K562 (cell line): Measurements from ENCODE around the gene CPNE6. TPM values are rescaled to one million over a fixed set of nuclear protein-coding genes. Genes with fewer than 3 reads are reported as not detected.

Experiments
- CHD2 ChIP-seq: IDR thresholded peaks from 2 replicates; pipeline ENCODE4 v1.6.1; 2011; ENCODE audit warnings: low read depth, low read length
- ELF1 ChIP-seq: fragments of 200-800 bp; sonication (Bioruptor generic); IDR thresholded peaks from 2 replicates; pipeline ENCODE4 v1.6.1; 2016; ENCODE audit warnings: missing genetic modification characterization, missing compliant biosample characterization
- ERF ChIP-seq: fragments of 450-650 bp; formaldehyde crosslinking; IDR thresholded peaks from 2 replicates; pipeline ENCODE4 v1.4.0; 2020; ENCODE audit warnings: mild to moderate bottlenecking, mixed read lengths
- ETV5 ChIP-seq: sonication (generic); formaldehyde crosslinking; IDR thresholded peaks from 2 replicates; pipeline ENCODE4 v1.4.0; 2020; ENCODE audit warnings: low read depth, mild to moderate bottlenecking, missing genetic modification reagents
- HEY1 ChIP-seq: fragments of 250-450 bp; sonication (Bioruptor Pico); IDR thresholded peaks from 2 replicates; pipeline ENCODE4 v1.5.0; 2020; ENCODE audit warnings: mild to moderate bottlenecking, moderate library complexity, borderline replicate concordance
- HMGN3 ChIP-seq: IDR thresholded peaks from 2 replicates; pipeline ENCODE4 v1.6.1; 2011; ENCODE audit warnings: borderline replicate concordance, low read depth, mild to moderate bottlenecking, mixed read lengths, low read length; ENCODE audit not compliant: insufficient read length; ENCODE audit errors: extremely low read depth
- MLLT1 ChIP-seq, 2 experiments: fragments of 450-650 bp; IDR thresholded peaks; 2 replicates each; pipeline ENCODE4 v1.6.1; 2016
- NCOA4 ChIP-seq: fragments of 450-650 bp; IDR thresholded peaks from 2 replicates; pipeline ENCODE4 v1.6.1; 2018; ENCODE audit warnings: mild to moderate bottlenecking; ENCODE audit not compliant: partially characterized antibody
- NR2C1 ChIP-seq, 2 experiments: fragments of 450-650 bp; IDR thresholded peaks; 2 replicates each; pipeline ENCODE4 v1.6.1; 2017; ENCODE audit warnings: mild to moderate bottlenecking in 2 of 2, antibody characterized with exemption in 1 of 2, inconsistent platforms in 1 of 2, missing compliant biosample characterization in 1 of 2, missing genetic modification characterization in 1 of 2
- PCBP1 ChIP-seq: fragments of 200-400 bp; formaldehyde crosslinking; IDR thresholded peaks from 2 replicates; pipeline ENCODE4 v1.6.1; 2018; ENCODE audit warnings: mild to moderate bottlenecking, low read depth, low read length; ENCODE audit not compliant: poor library complexity, severe bottlenecking
- PRMT5 ChIP-seq: sonication (generic); formaldehyde crosslinking; IDR thresholded peaks from 2 replicates; pipeline ENCODE4 v1.5.0; 2020; ENCODE audit warnings: missing genetic modification reagents
- RUNX1 ChIP-seq: sonication (generic); IDR thresholded peaks from 2 replicates; pipeline ENCODE4 v1.6.1; 2016; ENCODE audit warnings: antibody characterized with exemption, low read depth
- SIN3B ChIP-seq: fragments of 450-650 bp; IDR thresholded peaks from 2 replicates; pipeline ENCODE4 v1.6.1; 2017; ENCODE audit warnings: low read depth, mild to moderate bottlenecking, moderate library complexity
- SIX5 ChIP-seq, 2 experiments: IDR thresholded peaks; 2 replicates each; pipeline ENCODE4 v1.6.1; 2011; ENCODE audit warnings: low read length in 2 of 2, borderline replicate concordance in 1 of 2, low read depth in 1 of 2, mild to moderate bottlenecking in 1 of 2, moderate library complexity in 1 of 2; ENCODE audit not compliant: insufficient read depth in 1 of 2
- SNRNP70 ChIP-seq: fragments of 200-400 bp; formaldehyde crosslinking; optimal IDR thresholded peaks from 2 replicates; pipeline ENCODE3; 2017; ENCODE audit warnings: low read depth, low read length
- TRIM24 ChIP-seq, 2 experiments: fragments of 450-650 bp; IDR thresholded peaks; 2 replicates each; pipeline ENCODE4 v1.6.1; 2016
- U2AF1 ChIP-seq: fragments of 200-400 bp; formaldehyde crosslinking; optimal IDR thresholded peaks from 2 replicates; pipeline ENCODE3; 2017; ENCODE audit warnings: mild to moderate bottlenecking, low read depth, low read length, moderate library complexity
- U2AF2 ChIP-seq: fragments of 200-400 bp; formaldehyde crosslinking; optimal IDR thresholded peaks from 2 replicates; pipeline ENCODE3; 2017; ENCODE audit warnings: low read depth, mild to moderate bottlenecking, low read length
- XRCC4 ChIP-seq: IDR thresholded peaks from one replicate; pipeline ENCODE4 v1.6.1; 2011; ENCODE audit not compliant: insufficient read depth, insufficient read length; ENCODE audit errors: extremely low read depth
- ZFP91 ChIP-seq: sonication (generic); formaldehyde crosslinking; IDR thresholded peaks from 2 replicates; pipeline ENCODE4 v1.8.0; 2022; ENCODE audit warnings: mild to moderate bottlenecking, missing genetic modification reagents
- ZNF212 ChIP-seq: fragments of 450-650 bp; formaldehyde crosslinking; IDR thresholded peaks from 2 replicates; pipeline ENCODE4 v1.4.0; 2020; ENCODE audit warnings: mild to moderate bottlenecking
- ZNF507 ChIP-seq: conservative IDR thresholded peaks from 2 replicates; pipeline ENCODE4 v1.6.1; 2017; ENCODE audit warnings: missing genetic modification characterization, missing compliant biosample characterization
- ZNF76 ChIP-seq: fragments of 250-450 bp; sonication (Bioruptor Pico); IDR thresholded peaks from 2 replicates; pipeline ENCODE4 v1.4.0; 2020; ENCODE audit warnings: mild to moderate bottlenecking, moderate library complexity, borderline replicate concordance
- ZNF830 ChIP-seq: fragments of 250-450 bp; sonication (Bioruptor Pico); IDR thresholded peaks from 2 replicates; pipeline ENCODE4 v1.5.0; 2021; ENCODE audit warnings: mild to moderate bottlenecking
- polyA plus RNA-seq, 8 experiments: library from polyadenylated mRNA; depleted of rRNA in 4 of 8; stranded (reverse) in 5 of 8; unstranded in 3 of 8; fragments of >200 nt; fragmentation: Nextera tagmentation in 2 of 8; fragmentation: Illumina TruSeq in 1 of 8; extraction: Ambion mirVana in 2 of 8; extraction: Trizol in 1 of 8; gene quantifications; 2 replicates each; pipeline versions ENCODE4 v1.2.1 to v1.2.3, GENCODE V29; 2011 to 2014; ENCODE audit warnings: inconsistent platforms in 1 of 8, missing spikeins in 1 of 8
- total RNA-seq, 7 experiments: library from RNA; depleted of rRNA in 6 of 7; stranded (reverse); fragments of >200 nt in 6 of 7; fragmentation: Illumina TruSeq in 2 of 7; extraction: Trizol in 2 of 7; gene quantifications; 2 replicates each; pipeline versions ENCODE4 v1.2.1 to v1.2.3, GENCODE V29; 2011 to 2021; ENCODE audit warnings: low replicate concordance in 1 of 7
- TF ChIP-seq, protein P1 (sequence below): sonication (generic); formaldehyde crosslinking; IDR thresholded peaks from 2 replicates; pipeline ENCODE4 v1.8.0; 2022; ENCODE audit warnings: mild to moderate bottlenecking, low read depth, missing genetic modification reagents

Gene CPNE6
- total and polyA plus RNA-seq, 9 of the 15 experiments (the other 6 are each of a cell fraction or from before 2014, with no cell fraction given): not detected

DNA sequence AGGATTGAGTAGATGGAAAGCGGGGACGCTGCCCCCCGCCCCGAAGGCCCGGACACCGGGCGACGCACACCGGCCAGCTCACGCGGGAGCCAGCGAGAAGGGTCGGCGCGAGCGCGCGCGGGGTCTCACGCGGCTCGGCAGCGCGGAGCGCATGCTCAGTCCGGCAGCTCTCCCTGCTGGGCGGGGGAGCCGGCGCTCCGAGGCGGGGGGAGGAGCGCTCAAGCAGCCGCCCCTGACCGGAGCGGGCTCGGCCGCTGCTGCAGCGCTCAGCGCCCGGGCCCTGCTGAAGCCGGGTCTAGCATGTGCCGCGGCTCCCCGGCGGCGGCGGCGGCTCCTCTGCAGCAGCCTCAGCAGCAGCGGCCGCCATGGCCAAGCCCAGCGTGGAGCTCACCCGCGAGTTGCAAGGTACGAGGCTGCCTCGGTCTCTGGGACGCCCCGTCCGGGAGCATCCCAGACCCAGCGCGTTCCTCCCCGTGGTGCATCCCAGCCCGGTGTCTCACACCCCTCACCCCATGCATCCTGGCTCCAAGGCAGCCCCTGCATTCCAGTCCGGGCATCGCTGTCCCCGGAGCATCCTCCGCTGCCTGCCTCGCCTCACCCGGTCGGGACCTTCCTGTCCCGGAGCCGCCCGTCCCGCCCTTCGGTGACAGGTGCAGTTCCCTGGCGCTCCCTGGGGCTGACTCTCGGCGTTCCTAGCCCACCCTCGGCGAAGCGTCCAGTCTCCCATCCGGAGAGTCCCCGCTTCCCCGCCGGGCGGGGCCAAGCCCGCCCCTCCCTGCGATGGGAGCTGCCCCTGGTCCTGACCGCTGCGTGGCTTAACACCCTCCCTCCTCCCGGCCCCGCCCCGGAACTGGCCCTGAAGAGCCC is 19.3 kb upstream of the CPNE6 start, which contains the start of gene CARMIL3 (continued):
- TF ChIP-seq ZFP91 (CRISPR knock-in tag): no peak
- no peak for TF ChIP-seq ZNF830 (CRISPR knock-in tag)
- TF ChIP-seq U2AF1: no peak
- TF ChIP-seq PRMT5 (CRISPR knock-in tag): no peak
- TF ChIP-seq MLLT1 (IDR thresholded peaks at IDR 0.05): no peak
- no peak for TF ChIP-seq ELF1
- TF ChIP-seq, protein P1, sequence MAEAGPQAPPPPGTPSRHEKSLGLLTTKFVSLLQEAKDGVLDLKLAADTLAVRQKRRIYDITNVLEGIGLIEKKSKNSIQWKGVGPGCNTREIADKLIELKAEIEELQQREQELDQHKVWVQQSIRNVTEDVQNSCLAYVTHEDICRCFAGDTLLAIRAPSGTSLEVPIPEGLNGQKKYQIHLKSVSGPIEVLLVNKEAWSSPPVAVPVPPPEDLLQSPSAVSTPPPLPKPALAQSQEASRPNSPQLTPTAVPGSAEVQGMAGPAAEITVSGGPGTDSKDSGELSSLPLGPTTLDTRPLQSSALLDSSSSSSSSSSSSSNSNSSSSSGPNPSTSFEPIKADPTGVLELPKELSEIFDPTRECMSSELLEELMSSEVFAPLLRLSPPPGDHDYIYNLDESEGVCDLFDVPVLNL (CRISPR knock-in tag): no peak
- TF ChIP-seq SIX5 (IDR thresholded peaks at IDR 0.05; ENCODE audit: borderline replicate concordance in 1 of 2, insufficient read depth in 1 of 2, low read depth in 1 of 2, low read length in 2 of 2): no peak
- peak; percentile 47 for TF ChIP-seq PCBP1
- no peak for TF ChIP-seq TRIM24 (IDR thresholded peaks at IDR 0.05)
- no peak for TF ChIP-seq ZNF507 (tag)
- no peak for TF ChIP-seq SIN3B
- 0 out of 2 replicates have a peak, but pooled peaks have one; percentile 37 for TF ChIP-seq ETV5 (CRISPR knock-in tag)
- no peak for TF ChIP-seq U2AF2
- no peak for TF ChIP-seq RUNX1
- no peak for TF ChIP-seq NCOA4
- TF ChIP-seq ZNF212 (CRISPR knock-in tag): no peak
- no peak for TF ChIP-seq HMGN3
- TF ChIP-seq CHD2: 0 out of 2 replicates have a peak, but pooled peaks have one; percentile 25
- no peak for TF ChIP-seq NR2C1 (IDR thresholded peaks at IDR 0.05)
- no peak for TF ChIP-seq NR2C1 (tag; IDR thresholded peaks at IDR 0.05)
- TF ChIP-seq SNRNP70: no peak
- no peak for TF ChIP-seq HEY1 (CRISPR knock-in tag)
- TF ChIP-seq ZNF76 (CRISPR knock-in tag): no peak
- no peak for TF ChIP-seq ERF
- TF ChIP-seq XRCC4: no peak
